H4 (cell line): ENCODE data around the gene RNF112. TPM values are rescaled to one million over a fixed set of nuclear protein-coding genes. Genes with fewer than 3 reads are reported as not detected.

Experiments
- DNase-seq: peaks from one replicate; pipeline ENCODE4 v3.0.0-alpha.2; 2015; ENCODE audit warnings: low spot score
- total RNA-seq: library from RNA; depleted of rRNA; stranded (reverse); fragments of >200 nt; shearing (Covaris generic); gene quantifications from 2 replicates; pipeline ENCODE4 v1.2.3, GENCODE V29; 2014; rRNA removed

The RNF112 gene
- 0.15 and 1.4 TPM in 2 replicates for total RNA-seq

DNA sequence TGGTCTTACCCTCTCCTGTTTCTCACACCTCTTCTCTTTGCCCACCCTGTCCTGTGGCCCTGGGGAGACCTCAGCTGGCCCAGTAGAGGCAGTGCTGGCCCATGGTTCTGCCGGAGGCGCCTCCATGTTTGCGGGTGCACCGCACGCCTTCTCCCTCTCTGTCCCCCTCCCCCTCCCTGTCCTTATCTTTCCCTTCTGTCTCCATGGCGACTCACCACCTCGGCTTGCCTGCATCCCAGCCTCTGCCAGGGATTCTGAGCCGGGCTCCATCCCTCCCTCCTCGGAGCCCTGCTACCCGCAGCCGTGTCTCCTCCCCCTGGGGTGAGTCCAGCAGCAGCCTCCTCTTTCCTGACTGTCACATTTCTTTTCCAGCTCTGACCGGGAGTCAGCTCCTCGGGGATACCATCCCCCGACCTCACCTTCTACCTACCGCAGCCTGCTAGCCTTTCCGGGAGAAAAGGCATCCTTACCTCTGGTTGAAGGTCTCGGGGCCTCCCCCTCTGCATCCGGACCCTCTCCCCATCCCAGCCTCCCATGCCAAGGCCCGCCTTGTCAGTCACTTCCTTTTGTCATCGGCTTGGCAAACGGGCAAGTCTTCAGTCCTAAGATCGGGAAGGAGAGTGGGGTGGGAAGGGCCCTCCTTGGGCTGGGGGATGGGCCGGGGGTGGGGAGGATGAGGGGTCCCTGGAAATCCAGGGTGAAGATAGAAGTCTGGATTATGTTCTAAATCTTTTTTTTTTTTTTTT, at the start of gene RNF112:
Gene RNF112 (plus strand): TSS at position 358 of the 746 bp plus-strand sequence. CDS start 177 bp downstream, at position 535.
- no peak for DNase-seq

DNA sequence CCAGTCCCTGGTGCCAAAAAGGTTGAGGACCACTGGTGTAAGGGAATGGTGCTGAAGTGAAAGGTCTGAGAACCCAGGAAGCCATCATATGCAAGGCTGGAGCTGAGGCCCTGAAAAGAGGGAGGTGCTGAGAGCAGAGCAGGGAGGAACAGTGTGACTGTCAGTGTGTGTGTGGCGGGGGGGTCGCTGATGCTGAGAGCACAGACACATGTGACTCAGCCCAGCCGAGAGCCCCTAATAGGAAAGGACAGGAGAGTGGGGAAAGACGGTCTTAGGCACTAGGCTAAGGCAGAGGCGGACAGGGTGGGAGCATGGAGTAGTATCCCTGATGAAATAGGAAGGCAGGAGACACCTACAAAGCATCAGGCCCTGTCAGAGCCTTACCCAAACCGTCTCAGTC, 49.7 kb upstream of the RNF112 start:
- no peak for DNase-seq

DNA sequence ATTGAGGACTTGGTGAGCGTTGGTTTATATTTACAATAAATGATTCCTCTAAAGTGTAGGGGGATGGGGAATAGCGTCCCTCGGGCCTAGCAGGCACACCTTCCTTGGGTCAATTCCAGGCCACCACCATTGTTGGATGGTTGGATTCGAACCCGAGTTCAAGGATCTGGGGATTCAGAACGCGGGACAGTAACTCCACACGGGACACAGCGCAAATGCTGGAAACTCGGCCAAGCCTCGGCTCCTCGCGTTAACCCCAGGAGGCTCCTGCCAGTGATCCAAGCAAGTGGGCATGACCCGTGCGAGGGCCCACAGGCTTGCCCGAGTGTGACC, 49.1 kb upstream of the RNF112 start:
- no peak for DNase-seq

GRCh38 chr17:19362277-19363113, 48.5 kb upstream of the RNF112 start, which contains the start of gene B9D1:
B9D1 (minus strand) TSS chr17:19362723; CDS start chr17:19362569, 154 bp downstream.
- peak; percentile 92 for DNase-seq

- DNase-seq = no peak
These were observed 48.0 kb upstream of the RNF112 start for GRCh38 chr17:19363114-19363438.

- DNase-seq = no peak
These were observed 47.5 kb upstream of the RNF112 start for GRCh38 chr17:19363460-19364035.

- no peak for DNase-seq
These were observed 46.1 kb upstream of the RNF112 start for GRCh38 chr17:19364699-19365498.

DNA sequence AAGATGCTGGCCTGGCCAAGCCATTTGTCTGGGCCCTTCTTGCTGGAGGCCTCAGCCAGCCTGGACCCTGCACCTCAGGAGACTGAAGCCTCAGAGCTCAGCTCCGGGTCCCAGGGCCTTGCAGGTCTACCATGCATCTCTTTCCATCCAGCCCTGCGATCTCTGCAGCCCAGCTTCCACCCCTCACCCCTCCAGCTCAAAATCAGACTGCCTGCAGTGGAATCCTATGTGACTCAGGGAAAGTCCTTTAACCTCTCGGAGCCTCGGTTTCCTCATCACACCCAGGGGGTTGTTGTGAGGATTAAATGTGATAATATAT, 45.6 kb upstream of the RNF112 start:
- no peak for DNase-seq

GRCh38 chr17:19365833-19366636, 45.0 kb upstream of the RNF112 start:
- no peak for DNase-seq

- DNase-seq = no peak
These were observed 44.4 kb upstream of the RNF112 start for GRCh38 chr17:19366637-19366972.

- DNase-seq = no peak
These were observed 42.8 kb upstream of the RNF112 start for GRCh38 chr17:19368229-19368628.

DNA sequence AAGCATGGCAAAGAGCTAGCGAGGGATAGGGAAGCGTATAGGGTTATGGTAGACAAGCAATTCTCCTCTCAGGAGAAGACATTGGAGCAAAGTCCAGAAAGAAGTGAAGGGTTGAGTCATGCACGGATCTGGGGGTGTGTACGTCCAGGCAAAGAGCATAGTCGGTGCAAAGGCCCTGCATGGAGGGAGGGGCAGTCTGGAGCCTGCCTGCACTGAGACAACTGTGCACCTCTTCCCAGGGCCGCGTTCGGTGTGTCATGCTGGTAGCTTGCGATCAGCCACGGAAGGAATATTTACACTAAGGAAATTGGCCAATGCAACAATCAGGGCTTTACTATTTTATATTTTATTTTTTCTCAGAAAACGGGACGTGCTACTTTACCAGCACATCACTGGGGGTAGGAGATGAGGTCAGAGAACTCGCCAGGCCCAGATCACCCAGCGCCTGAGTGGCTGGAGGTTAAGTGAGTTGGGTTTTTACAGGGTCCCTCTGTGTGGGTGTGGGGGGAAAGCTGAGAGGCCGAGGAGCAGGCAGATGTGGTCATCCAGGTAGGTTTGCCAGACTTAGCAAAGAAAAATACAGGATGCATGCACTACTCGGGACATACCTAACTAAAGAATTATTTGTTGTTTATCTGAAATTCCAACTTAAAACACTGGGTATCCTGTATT, 41.8 kb upstream of the RNF112 start:
- no peak for DNase-seq

DNA sequence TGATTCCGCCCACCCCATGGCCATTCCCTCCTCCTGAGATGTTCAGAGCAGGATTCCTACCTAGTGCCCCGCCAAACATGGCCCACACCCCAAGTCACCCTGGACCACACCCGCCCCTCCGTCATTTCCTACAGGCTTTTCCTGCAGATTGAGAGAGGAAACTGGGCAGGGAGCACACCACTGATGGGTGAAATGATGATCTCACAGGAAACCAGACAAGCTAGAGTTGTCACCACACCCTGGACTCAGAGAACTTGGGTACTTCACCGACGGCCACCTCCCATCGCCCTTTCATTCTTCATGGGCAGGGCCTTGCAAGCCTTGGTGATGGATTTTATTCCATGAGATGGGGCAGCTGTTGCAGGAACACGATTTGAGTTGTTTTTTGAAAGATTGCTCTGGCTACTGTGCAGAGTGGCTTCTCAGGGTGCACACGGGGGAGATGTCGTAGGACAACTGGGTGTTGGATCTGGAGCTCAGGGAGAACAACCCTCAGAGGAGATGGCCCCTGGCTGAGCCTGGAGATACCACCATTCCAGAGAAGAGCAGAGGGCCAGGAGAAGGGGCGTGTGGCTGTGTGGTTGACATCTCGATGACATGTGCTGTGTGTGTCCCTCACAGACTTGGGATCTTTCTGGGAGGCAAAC, 41.1 kb upstream of the RNF112 start:
- no peak for DNase-seq

- no peak for DNase-seq
These were observed 40.5 kb upstream of the RNF112 start for GRCh38 chr17:19370493-19370960.

DNA sequence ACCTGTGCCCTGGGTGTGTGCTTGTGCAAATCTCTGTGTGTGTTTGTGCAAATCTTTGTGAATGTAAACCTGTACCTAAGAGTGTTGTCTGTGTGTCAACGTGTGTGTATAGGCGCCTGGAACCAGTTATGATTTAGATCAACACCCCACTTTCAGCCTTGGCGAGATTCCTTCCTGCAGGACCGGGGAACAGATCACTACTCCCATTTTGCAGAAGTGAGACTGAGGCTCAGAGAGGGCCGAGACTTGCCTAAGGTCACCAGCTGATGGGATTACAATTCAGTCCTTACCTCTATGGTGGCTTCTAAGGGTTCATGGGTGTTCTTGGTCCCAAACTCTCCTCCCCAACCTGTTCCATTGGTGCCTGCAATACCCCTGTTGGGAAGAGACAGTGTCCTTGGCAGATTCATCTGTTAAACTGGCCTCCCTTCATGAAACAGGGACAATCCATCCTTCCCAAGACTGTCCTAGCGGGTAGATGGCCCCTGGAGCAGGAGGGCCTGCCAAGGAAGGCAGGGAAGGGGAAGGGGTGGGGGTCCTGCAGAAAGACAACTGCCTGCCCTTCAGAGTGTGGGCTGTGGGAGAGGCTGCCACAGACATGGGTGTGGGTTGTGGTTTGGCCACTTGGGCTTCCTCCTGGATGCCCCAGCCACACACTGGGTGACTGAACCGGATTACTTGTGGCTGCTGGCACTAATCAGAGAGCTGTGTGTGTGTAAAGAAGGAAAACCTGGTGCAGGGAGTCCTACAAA, 39.6 kb upstream of the RNF112 start:
- DNase-seq = no peak

GRCh38 chr17:19372011-19372370, 39.0 kb upstream of the RNF112 start:
- no peak for DNase-seq

GRCh38 chr17:19372439-19372838, 38.6 kb upstream of the RNF112 start:
- no peak for DNase-seq

DNA sequence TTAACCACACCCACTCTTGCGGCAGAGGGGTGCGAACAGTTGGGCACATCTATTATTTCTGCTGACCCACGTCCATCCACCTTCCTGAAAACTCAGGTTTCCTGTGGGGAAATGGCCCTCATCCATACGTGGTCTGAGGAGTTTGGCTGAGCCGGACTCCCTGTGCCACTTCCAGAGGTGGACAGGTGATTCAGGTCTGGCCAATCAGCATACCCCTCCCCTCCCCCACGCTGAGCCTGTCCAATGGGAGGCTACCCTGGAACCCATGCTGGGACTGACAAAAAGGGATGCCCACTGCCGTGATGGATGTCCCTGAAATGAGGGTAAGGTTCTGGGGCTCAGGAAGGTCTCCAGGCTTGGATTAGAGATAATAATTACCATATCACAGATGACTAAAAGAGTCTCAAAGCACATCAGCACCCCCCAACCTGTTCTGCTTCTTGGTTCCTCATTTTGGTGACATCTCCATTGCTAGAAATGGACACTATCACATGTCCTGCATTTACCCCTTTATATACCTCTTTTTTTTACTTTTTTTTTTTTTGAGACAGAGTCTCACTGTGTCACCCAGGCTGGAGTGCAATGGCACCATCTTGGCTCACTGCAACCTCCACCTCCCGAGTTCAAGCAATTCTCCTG, 38.0 kb upstream of the RNF112 start:
- no peak for DNase-seq

DNA sequence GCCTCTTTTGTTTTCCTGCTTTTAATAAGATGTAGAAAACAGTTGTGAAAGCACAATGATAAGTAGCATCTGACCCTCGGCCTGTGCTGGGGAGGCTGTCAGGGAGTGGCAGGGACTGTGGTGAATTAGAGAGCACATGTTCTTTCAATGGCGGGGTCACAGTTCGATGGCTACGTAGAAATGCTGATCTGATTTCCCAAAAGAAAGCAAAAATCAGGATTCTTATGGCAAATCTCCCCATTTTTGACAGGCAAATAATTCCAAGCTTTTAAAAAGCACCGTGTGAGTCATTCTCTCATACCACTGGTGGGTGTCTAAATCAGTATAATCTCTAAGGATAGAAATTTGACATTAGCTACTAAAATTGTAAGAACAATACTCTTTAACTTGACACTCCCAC, 36.9 kb upstream of the RNF112 start:
- DNase-seq = no peak
